Skin of body (tissue), 2 donors: ENCODE results near the gene NDUFC2. TPM values are rescaled to one million over a fixed set of nuclear protein-coding genes. Genes with fewer than 3 reads are reported as not detected.
"Not testable (repeated sequence)": the region's sequence is repeated elsewhere in the genome, so short reads cannot be mapped to it uniquely, and the experiment has no call there.

Source experiments
- DNase-seq: peaks from one replicate; lab custom pipeline; 2025; lab: John Stamatoyannopoulos, UW
- total RNA-seq: library from RNA; depleted of rRNA; stranded (reverse); fragments of >200 nt; gene quantifications from one replicate; pipeline ENCODE4 v1.2.3, GENCODE V29; 2014

The NDUFC2 gene
- total RNA-seq, 1 donor from 2014 or later = 52.7 TPM

DNA sequence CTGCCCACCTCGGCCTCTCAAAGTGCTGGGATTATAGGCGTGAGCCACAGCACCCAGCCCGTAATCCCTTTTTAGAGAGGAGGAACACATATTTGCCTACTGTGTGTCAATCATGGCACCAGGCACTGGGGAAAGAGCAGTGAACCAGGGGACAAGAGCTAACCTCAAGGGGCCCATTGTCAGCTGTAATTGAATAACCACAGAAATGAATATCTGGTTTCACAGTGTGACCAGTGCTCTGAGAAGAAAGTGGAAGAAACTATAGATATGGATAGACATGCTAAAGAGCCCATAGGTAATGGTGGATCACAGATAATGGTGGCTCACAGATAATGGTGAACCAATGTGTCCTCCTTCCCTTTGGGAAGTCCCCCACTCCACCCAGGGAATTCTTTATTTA is 48.0 kb downstream of the NDUFC2 start:
- no peak for DNase-seq

DNA sequence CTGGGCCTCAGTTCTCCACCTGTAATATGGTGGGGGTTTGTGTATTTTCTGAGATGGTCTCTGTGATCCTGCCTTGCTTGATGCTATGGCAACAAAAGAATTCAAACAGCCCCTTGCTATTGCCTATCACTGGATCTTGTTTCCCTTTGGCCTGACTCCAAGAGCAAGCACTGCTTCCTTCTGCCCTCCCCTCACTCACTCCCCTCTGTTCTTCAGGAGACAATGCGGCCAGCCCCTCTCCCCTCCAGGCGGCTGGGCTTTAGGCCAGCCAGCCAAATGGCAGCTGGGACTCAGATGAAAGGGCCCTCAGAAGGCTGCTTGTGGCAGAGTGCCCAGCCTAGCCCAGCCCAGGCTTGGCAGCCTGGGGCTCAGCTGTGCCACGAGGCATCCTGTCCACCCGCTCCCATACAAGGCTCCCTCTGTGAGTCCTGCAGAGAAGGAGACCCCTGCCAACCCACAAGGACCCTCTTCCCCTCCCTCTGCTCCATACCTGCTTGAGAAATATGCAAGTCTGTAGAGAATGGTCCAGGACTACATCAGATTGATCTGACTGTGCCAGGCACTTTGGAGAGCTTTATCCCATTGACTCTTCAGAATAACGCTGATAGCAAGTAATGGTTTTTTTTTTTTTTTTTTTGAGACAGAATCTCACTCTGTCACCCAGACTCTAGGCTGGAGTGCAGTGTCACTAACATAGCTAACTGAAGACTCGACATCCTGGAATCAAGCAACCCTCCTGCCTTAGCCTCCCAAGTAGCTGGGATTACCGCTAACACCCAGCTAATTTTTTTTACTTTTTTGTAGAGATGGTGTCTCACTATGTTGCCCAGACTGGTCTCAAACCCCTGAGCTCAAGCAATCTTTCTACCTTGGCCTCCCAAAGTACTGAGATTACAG is 49.0 kb downstream of the NDUFC2 start:
- peak; percentile 82 for DNase-seq

DNA sequence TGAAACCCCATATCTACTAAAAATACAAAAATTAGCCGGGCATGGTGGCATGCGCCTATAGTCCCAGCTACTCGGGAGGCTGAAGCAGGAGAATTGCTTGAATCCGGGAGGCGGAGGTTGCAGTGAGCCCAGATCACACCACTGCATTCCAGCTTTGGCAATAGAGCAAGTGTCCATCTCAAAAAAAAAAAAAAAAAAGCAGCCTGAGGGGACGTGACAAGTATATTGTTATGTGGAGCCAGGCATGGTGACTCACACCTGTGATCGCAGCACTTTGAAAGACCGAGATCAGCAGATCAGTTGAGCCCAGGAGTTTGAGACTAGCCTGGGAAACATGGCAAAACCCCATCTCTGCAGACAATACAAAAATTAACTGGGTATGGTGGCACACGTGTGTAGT is 51.2 kb downstream of the NDUFC2 start:
- DNase-seq = not testable (repeated sequence)

DNA sequence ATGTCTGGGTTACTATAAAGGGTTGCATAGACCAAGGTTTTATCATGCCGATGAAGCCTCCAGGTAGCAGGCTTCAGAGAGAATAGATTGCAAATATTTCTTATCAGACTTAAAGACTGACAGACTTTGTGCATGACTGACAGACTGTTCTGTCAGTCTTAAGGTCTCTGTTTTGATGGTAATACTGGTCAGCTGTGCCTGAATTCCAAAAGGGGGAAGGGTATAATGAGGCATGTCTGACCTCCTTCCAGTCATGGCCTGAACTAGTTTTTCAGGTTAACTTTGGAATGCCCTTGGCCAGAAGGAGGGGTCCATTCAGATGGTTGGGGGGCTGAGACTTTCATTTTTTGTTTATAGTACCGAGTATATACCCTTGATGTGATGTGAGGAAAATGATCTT is 51.9 kb downstream of the NDUFC2 start:
- DNase-seq = no peak

DNA sequence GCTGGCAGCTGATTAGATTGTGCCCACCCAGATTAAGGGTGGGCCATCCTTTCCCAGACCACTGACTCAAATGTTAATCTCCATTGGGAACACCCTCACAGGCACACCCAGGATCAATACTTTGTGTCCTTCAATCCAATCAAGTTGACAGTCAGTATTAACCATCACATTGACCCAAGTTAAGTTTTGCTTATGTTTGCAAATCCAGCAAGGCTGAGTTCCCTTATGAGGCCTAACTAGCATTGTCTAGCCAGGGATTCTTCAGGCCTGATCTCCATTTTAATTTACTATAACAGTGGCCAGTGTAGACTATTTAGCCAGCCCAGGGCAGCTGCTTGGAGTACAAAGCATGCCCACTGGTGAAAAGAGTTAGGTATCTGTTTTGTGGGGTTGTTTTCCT is 54.3 kb downstream of the NDUFC2 start:
- DNase-seq = no peak

DNA sequence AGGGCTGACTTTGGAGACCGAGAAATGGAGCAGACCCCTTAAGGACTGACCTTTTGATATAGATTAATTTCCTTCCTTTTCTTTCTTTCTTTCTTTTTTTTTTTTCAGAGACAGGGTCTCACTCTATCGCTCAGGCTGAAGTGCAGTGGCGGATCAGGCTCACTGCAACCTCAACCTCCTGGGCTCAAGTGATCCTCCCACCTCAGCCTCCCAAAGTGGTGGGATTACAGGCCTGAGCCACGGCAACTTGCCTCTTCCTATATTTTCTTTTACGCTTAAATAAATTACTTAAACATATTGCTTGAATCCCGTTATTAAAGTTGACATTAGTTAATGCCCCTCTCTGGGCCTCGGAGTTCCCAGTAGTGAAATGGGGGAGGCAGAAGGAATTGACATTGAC is 56.2 kb downstream of the NDUFC2 start:
- DNase-seq = no peak

DNA sequence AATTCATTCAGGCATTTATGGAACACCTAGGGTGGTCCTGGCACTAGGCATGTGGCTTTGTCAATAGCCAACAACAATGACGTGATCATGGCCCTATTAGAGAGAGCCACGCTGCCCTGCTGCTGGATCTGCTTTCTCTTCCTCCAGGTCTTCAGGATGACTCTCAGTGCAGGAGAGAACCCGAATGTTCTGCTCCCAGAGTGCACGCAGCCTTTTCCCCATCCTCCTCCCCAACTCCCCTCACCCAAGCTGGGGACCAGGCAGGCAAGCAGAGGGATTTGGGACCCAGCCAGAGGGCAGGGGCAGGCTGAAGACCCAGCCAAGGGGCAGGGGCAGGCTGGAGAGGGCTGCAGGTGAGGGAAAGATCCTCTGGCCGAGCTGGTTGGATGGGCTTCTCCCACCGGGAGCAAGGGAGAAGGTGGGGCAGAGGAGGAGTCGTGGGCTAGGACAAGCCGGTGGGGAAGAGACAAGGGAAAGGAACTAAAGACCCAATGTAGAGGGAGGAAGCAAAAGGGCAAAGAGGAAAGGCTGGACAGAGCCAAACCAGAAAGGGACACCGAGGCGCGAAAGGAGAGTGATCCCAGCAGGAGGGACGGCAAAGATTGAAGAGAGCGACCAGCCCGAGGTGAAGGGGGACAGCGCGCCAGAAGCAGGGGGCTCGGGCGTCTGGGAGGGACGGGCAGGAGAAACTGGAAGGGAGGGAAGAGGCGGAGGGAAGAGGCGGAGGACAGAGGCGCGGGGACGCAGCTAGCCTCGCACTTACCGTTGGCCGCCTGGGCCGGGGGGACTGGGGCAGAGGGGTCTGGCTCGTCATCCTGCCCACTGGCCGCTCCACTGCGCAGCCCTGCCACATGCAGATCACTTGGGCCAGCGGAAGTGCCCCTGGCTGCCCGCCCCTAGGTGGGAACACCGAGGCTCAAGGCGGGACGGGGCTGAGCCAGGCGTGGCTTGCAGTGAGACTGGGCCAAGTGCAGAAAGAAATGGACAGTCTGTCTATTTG is 57.0 kb downstream of the NDUFC2 start, which contains the start of gene KCTD14:
KCTD14 (minus strand) TSS at position 880 of the 1,000 bp plus-strand sequence; CDS start at position 853, 27 bp downstream.
- peak; percentile 4 for DNase-seq

DNA sequence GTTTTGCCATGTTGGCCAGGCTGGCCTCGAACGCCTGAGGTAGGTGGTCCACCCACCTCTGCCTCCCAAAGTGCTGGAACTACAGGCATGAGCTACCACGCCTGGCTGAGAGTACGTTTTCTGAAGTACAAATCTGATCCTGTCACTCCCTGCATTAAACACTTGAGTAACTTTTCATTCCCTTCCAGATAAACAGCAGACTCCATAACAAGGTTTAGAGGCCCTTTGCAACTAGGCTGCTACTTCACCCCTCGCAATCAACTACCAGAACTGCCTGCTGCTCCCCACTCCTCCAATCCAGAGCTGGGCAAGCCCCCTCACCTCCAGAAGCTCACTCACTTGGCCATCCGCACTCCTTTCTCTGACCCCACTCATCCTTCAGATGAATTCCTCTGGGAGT is 58.1 kb downstream of the NDUFC2 start:
- no peak for DNase-seq

DNA sequence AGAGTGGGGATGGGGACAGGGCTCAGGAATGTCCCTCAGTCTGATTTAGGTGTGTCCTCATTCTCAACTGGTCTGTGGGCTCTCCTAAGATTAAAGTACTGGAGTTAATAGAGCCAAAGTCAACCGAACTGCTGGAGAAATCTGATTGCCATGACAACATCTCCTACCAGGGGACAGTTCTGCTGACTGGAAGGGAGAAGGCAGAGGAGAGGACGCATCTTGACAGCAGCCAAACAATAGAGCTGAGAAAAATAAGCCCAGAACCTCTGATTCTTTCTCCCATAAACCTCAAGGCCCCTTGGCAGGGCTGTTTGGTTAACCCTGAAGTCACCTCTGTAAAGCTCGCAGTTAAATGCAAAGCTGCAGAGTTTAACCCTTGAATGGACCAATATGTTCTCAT is 59.4 kb downstream of the NDUFC2 start:
- no peak for DNase-seq

DNA sequence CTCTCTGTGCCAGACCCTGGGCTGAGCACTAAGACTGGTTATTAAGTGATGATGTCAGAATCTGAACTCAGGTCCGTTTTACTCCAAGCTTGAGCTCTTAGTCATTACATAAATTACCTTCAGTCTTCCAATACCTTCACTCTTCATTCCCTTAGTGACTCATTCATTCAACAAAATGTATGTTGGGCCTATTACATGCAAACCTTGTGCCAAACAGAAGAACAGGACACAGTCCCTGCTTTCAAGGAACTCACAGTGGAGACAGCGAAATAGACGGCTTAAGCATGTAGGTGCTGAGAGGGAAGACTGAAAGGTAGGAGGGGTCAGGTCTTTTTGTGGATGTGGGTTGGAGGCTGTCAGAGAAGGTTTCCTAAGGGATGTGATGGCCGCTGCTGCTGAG is 59.9 kb downstream of the NDUFC2 start:
- DNase-seq = no peak

Other genes with a start within 250 kb of the NDUFC2 start
- 43.2 TPM for gene INTS4, start 85.2 kb downstream of the NDUFC2 start, total RNA-seq
- gene KCTD14, start 56.6 kb downstream of the NDUFC2 start, total RNA-seq = 1.6 TPM
- 203 TPM for gene THRSP, start 16.0 kb downstream of the NDUFC2 start, total RNA-seq
- 26.2 TPM for gene ALG8, start 59.8 kb upstream of the NDUFC2 start, total RNA-seq
- gene KCTD21, start 108.8 kb upstream of the NDUFC2 start, total RNA-seq = 3.1 TPM
- 3.3 TPM for gene USP35, start 109.1 kb upstream of the NDUFC2 start, total RNA-seq